HG03342 (cell line): ENCODE measurements around the gene GJC2.

ENCODE experiments used
- ATAC-seq: cut with Tn5 transposase; IDR thresholded peaks from one replicate; pipeline ENCODE4 v1.9.1; 2021; ENCODE audit warnings: mild to moderate bottlenecking, moderate library complexity; ENCODE audit not compliant: unreplicated experiment

Gene GJC2

DNA sequence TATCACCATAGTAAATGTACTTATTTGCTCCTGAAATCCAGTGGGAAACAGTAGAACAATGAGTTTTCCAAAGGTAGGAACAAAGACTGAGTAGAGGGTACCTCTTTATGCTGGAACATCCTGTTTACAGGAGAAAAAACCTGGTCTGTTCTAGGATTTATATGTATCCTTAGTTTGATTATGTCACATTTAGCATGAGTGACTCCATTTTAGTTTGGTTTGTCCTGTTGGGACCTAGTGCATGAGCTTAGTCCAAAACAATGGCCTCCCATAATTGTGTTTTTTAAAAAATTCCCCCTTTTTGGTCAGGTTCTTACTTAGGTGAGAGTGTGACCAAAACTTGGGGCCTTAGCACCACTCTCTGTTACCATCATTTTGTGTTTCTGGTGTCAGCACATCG, 37.1 kb upstream of the GJC2 start:
- ATAC-seq, result no peak

DNA sequence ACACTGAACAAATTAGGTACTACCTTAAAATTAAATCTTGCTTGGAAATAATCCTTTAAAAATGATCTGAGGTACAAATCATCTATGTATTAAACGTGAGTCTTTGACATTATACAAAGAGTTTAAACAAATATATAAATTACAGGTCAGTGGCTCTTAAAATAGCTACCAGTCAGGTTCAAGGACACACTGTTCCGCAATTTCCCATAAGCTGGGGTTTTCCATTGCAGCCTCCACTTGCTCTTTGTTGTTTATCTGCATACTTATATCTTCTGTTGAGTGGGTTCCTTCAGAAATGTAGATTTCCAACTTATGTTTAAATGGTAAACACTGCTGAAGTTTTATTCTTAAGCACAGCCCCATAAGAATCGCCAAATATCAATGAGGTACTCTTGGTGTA, 34.9 kb upstream of the GJC2 start:
- no peak for ATAC-seq

DNA sequence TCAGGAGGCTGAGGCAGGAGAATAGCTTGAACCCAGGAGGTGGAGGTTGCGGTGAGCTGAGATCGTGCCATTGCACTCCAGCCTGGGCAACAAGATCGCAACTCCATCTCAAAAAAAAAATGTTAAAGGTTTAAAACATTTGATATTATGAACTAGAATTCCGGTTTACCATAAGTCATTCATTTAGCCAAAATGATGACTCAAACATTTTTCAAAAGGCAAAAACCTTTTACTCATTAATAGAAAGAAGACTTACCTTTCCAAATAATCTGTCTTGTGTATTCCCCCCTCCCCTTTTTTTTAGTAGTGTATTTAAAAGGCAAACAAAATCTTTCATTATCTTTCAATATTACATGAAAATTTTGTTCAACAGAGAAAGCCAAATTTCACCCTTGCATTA, 32.4 kb upstream of the GJC2 start:
- ATAC-seq, result no peak

DNA sequence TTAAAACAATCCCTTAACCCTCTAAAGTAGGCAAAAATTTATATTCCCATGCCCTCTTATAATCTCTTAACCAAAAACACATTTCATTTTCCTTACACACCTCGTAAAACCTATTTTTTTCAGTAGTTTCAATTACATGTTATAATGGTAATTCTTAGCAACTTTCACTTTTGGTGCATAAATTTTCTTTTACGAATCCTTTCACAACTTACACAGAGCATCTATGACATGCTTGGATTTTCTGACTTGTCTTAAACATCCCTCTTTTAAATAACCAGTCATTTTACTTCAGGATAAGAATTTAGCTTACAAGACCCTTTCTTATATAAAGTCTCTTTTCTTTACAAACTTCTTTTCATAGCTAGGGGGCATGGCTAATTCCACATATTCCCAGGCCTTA, 31.7 kb upstream of the GJC2 start:
- ATAC-seq, result no peak

DNA sequence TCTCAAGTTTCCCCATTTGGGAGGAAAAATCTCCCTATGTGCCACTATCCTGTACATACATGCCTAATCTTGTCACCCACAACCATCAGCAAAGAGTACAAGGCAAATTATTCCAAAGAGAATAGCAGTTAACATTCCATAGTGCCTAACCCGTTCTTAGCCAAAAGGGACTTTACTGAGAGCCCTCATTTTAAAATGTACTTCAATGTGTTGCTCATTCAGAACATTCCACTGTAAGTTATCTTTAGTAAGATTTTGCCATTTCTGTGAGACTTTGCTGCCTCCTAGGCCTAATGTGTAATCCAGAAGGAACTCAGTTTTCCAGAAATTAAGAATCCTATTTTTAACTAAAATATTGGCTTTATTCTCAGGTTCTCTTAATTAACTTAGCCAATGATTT, 29.4 kb upstream of the GJC2 start:
- no peak for ATAC-seq

DNA sequence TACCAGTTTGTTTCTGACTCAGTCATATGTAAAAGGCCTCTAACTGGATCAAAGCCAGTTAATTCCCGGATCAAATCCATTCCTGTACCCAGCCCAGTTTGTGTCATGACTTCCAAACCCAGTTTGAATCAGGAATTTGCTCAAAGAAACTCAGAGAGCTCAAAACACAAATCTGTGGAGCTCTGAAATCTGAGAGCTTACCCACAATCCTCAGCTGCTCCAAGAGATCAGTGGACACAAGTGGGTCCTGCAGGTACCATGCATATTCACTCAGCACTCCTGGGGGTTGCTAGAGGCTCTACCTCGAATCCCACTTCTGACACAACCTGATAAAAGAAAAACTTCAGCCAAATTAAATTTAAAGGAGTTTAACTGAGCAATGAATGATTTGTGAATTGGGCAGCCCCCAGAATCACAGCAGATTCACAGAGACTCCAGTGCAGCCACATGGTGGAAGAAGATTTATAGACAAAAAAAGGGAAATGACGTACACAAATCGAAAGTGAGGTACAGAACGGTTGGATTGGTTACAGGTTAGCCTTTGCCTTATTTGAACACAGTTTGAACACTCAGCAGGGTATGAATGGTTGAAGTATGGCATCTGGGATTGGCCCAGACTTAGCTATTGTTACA, 28.8 kb upstream of the GJC2 start:
- ATAC-seq, result no peak

DNA sequence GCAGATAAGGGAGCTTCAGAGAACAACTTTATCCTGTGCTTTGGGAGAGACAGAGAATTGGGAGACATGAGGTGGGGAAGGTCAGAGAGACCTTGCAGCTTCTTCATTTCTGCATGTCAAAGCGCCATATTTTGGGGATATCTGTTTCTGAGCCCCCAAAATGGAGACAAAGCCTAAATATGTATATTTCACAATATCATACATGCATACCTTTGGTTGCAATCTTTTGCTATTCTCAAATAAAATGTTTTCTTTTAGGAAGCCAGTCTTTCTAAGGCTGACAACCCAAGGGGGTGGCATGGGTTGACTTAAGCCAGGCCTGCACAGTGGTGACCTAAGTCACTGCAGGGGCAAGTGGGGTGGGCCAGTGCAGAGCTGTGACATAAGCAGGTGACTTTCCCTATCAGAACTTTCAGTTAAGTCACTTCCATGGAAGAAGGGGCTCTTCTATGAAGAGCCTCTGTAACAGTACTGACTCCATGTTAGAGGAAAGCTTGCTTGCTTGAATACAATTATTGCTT, 26.7 kb upstream of the GJC2 start:
- ATAC-seq, result no peak

DNA sequence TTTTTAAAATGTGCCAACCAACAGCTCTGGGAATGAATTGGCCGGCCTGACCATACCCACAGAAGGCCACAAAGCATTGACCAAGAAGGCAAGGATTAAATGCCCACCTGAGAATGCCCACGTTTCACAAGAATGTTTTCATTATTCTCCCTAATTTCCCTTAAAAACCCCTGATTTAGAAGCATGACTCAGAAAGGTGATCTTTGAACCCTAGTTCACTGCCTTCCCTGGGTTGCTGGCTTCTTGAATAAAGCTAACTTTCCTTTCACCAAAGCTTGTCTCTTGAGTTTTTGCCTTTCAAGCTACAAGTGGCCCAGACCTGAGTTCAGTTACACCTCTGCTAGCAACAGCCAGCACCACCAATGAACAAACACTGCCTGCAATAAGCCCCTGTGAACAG, 26.2 kb upstream of the GJC2 start:
- ATAC-seq, result no peak

DNA sequence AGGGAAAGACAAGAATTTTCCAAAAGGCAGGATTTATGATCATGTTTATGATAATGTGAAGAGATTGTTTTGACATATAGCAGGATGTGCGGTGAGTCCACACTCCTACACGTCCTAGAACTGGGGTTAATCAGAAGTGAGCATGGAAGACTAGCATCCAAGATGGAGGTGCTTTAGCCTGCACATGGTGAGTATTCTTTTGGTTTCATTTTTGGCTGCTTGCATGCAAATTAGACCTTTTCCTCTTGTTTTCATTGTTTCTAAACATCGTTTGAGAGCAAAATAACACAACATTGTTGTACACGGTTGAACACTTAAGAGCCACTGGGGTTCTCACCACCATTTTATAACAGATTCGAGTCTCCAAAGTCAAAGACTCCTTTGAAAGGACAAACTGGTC, 24.5 kb upstream of the GJC2 start:
- ATAC-seq, result no peak

DNA sequence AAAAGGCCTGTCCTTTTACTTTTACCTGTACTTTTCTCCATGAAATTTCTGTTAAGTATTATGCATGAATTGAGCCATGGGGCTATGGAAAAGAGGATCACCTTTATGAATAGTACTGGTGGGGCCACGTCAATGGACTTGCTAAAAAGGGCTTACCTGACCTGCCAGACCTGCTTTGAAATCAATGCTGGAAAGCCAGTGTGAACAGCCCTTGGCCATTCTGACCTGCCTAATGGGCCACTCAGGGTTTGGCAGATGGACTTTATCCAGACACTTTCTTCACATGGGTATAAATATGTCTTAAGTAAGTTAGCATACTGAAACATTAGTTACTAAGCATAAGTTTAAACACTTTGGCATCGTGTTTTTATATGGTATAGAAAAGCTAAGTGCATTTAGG, 18.0 kb upstream of the GJC2 start:
- no peak for ATAC-seq

DNA sequence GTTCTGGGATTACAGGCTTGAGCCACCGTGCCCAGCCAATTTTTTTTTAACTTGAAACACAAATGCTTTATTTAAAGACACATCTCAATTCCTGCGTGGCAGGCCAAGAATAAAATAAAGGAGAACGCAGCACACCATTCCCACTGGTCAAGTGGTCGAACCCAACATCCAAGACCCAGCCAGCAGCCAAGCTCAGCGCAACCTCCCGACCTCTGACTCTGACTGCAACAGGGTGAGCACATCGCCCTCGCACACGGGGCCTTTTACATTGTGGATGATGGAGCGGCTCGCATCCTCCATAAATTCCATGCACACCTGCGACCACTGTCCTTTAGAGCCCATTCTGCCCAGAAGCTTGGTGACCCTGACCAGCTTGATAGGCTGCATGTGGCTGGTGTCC, 15.1 kb upstream of the GJC2 start:
- no peak for ATAC-seq

DNA sequence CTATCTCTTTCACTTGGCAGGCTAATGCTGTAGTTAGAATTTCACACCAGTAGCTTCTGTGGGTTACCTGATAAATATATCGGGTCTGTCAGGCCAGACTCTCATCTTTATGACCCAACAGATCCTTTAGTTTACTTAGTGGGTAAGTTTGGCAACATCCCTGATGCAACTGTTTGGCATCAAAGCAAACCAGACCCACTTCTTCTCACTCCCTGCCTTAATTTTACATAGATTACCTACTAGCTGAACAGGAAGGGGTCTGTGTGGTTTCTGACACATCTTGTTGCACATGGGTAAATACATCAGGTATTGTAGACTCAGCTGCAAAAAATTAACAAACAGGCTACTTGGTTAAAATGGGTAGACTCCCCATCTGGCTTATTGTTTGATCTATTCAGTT, 12.8 kb upstream of the GJC2 start:
- no peak for ATAC-seq

DNA sequence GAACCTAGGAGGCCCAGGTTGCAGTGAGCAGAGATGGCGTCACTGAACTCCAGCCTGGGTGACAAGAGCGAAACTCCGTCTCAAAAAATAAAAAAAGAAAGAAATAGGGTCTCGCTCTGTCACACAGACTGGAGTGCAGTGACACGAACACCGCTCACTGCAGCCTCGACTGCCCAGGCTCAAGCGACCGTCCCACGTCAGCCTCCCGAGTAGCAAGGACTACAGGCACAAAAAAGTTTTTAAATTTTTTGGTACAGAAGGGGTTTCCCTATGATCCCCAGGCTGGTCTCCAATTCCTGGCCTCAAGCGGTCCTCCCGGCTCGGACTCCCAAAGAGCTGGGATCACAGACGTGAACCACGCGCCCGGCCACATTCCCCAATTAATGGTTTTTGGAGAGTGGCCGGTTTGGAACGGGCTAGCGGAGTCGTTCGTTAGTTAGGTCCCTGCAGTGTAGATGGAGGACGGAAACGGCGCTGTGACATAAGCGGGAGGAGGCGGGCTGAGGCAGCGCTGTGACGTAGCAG, 10.3 kb upstream of the GJC2 start:
- no peak for ATAC-seq

DNA sequence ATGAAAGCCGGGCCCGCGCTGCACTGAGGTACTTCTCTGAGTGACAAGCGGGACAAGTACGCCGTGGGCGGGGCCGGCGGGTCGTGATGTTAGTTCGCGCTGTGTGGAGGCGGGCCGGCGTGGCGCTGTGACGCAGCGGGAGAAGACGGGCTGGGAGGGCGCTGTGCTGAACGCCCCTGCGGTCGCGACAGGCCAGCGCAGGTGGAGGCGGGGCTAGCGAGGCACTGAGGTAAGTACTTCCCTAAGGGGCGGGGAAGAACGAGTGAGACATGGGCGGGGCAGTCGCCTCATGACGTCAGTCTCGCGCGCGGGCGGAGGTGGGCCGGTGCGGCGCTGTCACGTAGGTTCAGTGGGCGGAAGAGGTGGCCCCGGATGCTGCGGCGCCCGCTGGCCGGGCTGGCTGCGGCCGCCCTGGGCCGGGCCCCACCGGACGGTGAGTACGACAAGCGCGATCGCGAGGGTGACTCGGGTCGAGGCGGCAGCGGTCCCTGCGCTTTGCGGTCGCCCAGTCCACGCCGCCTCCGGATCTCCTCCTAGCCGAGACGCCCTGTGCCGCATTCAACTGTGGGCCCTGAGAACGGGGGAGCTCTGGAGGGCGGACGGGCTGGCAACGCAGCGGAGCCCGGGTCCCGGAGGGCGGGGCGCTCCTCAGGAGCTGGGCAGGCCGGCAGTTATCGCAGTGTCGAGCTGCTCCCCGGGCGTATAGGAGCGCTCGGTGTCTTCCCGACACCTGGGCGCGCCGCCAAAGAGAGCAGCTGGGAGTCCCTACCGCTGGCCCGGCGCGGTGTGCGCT, 9.6 kb upstream of the GJC2 start, which contains the start of gene GUK1:
Gene GUK1, plus strand, starts transcription at position 349 of the 793 bp plus-strand sequence. Its CDS starts 24 bp downstream, at position 373.
- peak; percentile 89 for ATAC-seq

DNA sequence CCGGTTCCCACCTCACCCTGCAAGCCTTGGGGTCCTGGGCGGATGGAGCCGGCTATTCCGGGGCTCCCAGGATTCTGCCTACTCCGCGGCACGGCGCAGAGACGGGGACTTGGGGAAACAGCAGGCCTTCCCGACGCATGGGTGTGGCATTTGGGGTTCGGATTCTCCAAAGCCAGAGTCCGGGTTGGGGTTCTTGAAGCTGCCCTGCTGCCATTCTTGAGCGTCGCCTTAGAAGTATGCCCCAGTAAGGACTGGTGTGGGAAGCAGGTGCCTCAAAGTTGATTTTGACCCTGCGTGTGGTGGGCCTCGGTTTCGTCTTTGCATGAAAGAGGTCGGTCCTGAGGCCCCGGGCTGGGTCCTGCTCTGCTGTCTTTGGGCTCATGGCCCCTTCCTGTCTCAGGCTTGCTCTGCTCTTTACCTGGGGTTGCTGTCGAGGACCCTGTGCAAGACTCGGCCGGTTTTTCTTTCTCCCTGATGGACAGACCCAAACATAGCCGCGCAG, 9.0 kb upstream of the GJC2 start:
- no peak for ATAC-seq

DNA sequence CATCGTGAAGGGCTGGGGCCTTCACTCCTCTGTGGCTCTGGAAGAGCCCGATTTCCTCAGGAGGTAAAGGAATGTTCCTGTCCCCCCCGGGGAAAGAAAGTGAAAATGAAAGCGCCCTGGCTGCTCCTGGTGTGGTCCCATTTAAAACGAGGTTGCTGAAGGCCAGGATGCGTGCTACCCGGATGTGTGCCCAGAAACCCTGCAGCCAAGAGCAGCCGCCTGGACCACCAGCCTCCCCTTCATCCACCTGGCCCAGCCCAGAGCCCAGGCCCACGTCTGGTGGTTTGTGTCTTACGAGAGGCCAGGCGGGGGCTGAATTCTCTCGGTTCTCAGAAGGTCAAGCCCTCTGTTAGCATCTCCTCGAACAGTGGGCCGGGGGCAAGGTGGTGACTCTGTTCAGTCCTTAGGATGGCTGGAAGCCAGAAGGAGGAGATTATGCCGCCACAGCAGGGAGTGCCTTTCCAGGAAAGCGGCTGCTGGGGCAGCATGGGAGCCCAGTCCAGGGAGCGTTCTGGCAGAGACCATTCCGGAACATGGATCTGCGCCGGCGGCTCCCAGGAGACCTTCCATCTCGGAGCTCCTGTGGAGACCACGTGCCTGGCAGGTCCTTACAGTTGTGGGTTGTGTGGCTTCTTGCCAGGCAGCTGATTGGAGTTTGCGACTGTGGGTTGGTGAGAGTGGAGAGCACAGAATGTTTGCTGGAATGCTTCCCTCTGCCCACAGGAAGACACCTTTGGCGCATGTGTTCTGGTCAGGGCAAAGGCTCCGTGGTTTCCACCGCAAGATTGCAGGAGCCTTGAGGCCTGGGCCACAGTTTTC, 8.3 kb upstream of the GJC2 start:
- no peak for ATAC-seq

DNA sequence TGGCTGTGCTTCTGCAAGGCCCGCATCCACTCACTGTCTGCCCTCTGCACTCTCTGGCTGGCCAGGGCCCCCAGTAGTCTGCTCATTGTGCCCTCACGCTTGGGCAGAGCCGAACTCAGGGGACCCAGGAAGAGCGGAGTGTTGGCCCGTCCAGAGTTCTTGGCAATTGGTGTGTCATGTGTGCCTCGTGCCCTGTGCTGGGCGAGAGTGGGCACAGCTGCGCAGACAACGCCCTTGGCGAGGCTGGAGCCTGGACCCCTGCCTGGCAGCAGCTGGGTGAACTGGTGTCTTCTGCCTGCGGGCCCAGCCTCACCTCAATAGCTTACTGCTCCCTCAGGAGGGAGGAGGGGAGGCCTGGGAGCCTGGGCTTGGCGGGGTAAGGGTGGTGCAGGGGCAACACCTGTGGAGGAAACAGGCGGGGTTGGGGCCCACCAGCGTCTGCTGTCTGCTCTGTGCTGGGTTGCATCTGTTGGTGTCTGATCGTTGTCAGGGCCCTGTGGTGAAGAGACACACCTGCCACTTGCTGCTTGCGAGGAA, 7.5 kb upstream of the GJC2 start:
- ATAC-seq, result no peak

DNA sequence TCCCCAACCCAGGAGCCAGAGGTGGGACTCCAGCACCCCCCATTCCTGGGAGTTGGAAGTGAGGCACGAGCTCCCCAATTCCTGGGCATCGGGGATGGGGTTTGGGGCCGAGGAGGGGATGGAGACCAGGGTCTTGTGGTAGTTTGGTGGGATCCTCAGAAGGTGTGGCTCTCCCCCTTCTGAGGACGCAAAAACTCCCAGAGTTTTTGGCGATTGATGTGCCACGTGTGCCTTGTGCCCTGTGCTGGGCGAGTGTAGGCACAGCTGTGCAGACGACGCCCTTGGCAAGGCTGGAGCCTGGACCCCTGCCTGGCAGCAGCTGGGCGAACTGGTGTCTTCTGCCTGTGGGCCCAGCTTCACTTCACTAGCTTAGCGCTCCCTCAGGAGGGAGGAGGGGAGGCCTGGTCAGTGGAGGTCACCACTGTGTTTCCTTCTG, 7.0 kb upstream of the GJC2 start:
- no peak for ATAC-seq

DNA sequence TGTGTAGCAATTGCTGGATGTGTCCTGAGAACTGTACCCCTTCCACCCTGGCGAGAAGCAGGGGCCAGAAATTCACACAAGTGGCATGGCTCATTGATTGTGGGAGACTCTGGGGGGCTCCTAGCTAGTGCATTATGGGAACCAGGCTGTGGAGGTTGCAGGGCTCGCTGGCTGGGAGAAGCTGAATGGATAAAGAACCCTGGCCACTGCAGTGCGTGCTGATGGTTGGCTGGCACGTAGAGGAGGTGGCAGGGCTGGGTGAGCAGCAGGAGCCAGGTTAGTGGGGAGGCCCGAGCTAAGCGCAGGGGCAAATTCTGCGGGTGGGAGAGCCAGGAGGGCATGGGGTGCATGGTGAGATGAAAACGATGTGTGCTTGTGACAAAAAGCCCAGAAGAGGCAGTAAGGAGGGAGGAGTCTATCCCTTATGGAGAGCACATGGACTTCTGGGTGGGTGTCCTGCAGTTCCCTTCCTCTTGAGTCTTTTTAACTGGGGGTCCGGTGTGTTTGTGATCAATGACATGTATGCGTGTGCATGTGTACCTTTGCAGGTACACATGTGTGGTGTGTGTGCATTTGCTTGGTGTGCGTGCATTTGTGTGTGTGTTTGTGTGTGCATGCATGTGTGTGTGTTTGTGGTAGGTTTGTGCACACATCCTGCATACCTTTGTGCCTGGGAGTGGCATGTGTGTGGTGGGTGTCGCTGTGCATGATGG, 6.1 kb upstream of the GJC2 start:
- ATAC-seq, result no peak
